ENCODE results near the gene XXYLT1. TPM values are rescaled to one million over a fixed set of nuclear protein-coding genes. Genes with fewer than 3 reads are reported as not detected.

The XXYLT1 gene
- polyA plus RNA-seq, 5 donors: 23.6 to 31.7 (median 25.0) TPM

DNA sequence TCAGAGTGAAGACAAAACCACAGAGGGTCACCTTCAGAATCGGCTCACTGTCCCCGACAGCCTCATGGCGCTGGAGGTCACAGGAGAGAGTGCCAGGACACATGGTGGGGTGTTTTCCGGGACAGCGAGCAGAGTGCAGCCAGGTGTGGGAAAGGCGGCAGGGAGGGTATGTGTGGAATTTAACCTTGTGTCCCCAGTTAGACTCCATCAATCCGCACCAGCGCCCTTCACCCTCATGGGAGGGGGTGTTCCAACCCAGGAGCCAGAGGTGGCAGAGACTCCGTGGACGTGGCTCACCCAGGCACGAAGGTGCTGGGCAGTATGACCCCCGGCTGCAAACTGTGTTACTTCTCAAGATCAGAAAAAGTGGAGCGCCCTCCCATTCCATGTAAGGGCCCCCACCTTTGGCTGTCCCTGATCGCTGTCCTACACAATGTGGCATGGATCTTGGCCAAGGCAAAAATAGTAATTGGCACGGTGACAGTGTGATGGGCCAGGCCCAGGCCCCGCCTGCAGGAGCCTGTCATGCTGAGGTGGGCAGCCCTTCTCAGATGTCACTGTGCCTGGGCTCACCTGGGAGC lies 190.3 kb downstream of the XXYLT1 start:
- no peak for DNase-seq

DNA sequence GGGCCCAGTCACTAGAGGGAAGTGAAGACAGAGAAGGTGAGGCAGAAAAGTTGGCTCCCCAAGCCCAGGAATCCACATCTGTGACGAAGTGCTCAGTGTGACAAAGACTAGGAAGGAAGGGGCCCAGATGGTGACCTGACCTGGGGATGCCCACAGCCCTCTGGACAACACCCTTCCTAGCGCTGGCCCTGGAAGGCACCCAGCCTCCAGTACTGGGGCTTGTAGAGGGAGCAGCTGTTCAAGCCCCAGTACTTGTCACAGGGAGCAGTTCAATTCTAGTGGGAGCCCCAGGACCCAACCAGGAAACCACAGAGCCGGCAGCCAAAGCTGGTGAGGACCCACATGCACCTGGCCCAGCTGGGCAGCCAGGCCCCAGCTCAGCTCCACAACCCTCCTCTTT lies 190.8 kb downstream of the XXYLT1 start:
- DNase-seq: no peak

GRCh38 chr3:195079636-195080035 lies 191.3 kb downstream of the XXYLT1 start:
- no peak for DNase-seq

- no peak for DNase-seq
Observed at GRCh38 chr3:195078891-195079440, 192.0 kb downstream of the XXYLT1 start.

DNA sequence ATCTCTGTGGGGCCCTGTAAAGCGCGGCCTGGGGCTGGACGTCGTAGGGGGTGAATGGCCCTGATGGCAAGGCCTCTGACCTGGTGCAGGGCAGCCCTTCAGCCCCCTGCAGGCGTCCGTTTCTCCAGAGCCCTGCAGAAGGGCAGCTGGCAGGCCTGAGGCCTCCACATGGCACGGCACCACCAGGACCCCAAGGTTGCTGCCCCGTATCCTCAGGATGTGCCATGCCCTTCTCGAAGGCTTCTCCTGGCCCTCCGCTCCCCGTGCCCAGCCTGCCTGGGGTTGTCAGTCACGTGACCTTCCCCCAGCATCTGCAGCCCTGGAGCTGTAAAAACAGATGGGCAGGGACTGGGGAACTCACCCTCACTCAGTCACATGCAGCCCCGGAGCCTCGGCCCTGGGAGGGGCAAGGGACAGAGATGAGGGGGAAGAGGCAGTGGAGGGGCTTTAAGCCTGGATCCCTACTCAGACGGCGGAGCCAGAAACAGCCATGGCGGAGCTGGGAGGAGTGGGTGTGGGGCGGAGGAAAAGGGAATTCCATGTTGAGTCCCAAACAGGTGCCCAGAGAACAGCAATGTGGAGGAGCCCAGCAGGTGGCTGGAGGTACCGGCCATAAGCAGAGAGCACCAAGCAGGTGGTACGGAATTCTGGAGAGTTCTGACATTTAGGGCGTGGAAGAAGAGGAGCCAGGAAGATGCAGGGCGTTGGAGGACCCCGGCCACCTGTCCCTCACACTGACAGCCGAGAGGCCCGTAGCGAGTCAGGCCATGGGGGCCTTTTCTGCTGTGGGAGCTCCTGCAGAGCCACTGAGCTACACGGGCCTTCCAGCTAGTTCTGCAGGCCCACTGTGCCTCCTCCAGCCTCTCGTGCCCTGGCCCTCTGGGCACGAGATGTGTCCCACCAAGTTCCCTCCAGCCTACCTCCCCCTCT lies 193.1 kb downstream of the XXYLT1 start:
- DNase-seq: no peak

DNA sequence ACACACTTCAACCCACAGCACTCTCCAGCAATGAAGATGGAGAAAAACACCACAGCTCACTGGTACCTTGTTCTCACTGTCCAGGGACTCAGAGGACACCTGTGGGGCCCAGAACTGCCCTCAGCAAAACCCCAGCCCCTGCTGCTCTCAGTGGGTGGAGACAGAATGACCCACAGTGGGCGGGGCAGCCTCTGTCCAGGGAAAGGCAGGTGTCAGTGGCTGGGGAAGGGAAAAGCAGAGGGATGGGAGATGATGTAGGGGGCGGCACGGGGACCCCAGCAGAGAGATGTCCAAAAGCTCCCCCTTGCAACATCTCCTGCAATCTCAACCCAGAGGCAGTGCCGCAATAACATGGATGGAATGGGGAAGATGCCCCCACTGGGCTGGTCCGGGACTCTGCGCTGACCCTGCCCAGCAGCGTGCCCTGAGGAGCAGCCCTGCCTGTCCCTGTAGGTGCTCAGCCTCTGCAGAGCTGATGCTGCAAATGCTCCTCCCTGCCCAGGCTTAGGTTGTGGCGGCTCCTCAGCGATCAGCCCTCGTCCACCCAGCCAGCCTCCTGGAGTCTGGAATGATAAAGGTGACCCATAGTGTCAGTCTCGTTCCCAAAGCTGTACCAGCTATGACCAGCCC lies 193.9 kb downstream of the XXYLT1 start:
- DNase-seq: no peak

DNA sequence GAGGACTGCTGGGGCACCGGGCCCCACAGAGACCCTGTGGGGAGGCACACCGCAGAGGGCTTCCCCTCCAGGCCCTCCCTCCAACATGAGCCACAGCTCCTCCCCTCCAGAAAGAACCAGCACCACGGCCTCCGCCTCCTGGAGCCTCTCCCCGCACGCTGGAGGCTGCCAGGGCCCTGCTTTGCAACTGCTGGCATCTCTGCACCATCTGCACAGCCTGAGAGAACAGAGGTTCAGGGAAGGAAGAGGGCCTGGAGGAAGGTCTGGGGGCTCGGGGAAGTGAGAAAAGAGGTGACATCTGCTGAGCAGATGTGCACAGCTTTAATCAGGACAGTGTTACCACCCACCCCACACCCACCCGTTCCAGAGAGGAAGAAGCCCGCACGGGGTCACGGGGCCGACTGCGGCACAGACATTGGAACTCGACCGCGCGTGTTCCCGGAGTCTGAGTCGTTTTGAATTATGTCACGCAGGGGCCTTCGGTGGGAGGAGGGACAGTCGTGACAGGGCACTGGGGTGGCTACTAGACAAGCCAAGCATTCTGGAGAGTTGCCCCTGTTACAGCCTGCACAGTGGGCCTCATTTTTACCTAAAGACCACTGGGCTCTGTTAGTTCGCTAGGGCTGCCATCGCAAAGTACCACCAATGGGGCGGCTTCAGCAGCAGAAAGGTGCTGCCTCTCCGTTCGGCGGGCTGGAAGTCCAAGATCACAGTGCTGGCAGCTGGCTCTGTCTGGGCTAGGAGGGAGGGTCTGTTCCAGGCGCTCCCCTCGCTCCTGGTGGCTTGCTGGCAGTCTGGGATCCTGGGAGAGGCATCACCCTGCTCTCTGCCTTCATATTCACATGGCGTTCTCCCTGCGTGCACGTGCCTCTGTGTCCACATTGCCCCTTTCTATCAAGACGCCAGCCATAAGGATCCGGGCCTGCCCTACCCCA lies 194.8 kb downstream of the XXYLT1 start:
- no peak for DNase-seq

DNA sequence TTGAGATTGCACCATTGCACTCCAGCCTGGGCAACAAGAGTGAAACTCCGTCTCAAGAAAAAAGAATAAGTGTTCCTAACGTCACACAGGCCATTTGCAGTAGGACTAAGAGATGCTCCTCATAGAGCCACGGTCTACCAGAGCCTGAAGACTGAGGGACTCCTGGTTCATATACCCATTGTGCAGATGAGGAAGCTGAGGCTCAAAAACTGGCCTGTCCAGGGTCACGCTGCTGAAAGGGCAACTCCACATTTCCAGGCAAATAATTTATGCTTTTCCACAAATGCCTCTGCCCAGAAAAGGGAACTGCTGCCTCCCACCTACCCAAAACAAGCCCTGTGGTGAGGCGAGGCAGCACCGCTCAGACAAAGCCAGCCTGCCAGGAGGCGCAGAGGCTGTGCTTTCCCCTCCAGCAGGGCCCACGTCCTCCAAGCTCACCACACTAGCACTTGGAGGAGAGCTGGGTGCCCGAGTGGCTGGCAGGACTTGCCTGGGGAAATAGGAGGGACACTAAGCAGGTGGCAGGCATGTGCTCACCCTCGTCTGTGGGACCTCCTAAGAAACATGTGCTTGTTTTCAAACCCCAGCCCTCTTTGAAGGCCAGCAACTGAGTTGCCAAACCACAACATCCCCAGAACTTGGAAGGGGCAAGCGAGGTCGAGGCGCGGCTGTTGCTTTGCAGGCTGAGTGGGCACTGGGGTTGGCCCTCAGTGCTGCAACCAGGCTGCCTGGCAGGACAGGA lies 195.6 kb downstream of the XXYLT1 start:
- no peak for DNase-seq

GRCh38 chr3:195073866-195074860 lies 196.8 kb downstream of the XXYLT1 start:
- no peak for DNase-seq

GRCh38 chr3:195072916-195073564 lies 197.9 kb downstream of the XXYLT1 start:
- DNase-seq: no peak

GRCh38 chr3:195071916-195072820 lies 198.8 kb downstream of the XXYLT1 start:
- DNase-seq: no peak

DNA sequence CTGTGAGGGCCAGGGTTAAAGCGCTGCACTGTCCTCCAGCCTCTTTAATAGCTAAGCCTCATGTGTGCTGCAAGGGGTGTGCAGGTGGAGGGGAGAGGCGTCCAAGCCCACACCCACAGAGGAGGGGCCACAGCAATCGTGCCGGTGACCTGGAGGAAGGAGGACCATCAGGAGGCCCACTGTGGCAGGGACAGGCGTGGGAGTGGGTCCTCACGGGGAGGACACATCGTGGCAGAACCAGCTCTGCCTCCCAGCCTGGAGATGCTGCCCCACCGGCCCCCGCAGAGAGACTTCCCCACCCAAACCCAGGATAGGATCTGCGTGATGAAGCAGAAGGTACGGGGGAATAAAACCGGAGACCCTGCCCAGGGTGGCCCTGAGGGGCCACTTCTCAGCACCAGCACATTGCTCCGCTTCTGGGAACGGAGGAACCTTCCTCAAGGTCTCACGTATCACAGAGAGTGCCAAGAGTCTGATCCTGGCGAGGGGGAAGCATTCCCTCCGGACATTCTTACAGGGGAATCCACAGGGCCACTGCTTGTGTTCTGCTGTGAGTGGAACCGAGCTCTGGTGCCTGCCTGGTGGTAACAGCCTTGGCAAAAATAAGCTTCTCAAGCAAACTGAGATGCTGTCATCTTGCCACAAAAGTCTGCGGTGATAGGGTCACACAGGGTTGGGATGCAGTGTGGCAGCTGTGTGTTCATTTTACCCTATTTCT lies 199.8 kb downstream of the XXYLT1 start:
- no peak for DNase-seq

- DNase-seq: no peak
Observed at GRCh38 chr3:195070336-195070735, 200.6 kb downstream of the XXYLT1 start.

DNA sequence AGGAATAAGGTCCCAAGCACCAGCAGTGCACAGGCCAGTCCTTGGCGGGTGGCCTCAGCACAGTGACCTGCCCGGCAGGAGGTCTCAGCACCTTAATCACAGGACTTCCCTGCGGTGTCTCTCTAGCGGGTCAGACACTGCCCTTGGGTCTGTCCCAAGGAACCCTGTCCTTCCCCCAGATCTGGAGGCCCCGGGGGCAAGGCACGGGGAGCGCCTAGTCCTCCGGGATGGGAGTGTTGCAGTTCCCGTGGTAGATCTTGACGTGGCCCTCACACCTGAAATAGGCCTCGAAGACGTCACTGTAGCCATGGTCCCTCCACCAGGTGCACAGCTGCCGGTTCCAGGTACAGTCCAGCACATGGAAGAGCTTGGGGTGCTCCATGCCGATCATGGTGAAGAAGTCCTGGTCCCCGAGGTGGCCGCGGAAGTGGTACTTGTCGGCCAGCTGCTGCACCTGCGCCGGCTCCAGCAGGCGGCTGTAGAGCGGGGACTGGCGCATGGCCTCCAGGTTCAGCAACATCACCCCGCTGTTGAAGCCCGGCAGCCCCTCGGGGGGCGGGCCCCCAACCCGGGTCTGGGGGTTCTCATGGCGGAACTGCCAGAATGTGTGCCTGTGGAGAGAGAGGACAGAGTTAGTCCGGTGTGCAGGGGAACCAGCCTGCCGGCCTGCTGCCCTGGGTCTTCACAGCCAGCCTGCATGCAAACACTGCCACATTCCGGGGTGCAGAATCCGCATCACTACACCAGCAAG lies 201.3 kb downstream of the XXYLT1 start:
- DNase-seq: no peak

GRCh38 chr3:195068084-195069080 lies 202.6 kb downstream of the XXYLT1 start:
- no peak for DNase-seq
